MM.1S (cell line): ENCODE results near the gene ERICH4.

Experiments
- DNase-seq: peaks from one replicate; pipeline ENCODE4 v3.0.0-alpha.2; 2015
- H2AFZ ChIP-seq: fragments of 300-600 bp; sonication (generic); 2 replicates; pipeline ENCODE4 v1.6.0; 2016; ENCODE audit warnings: antibody characterized with exemption, low read length
- H3F3A ChIP-seq: fragments of 300-600 bp; sonication (generic); 2 replicates; pipeline ENCODE4 v1.6.1; 2016; ENCODE audit warnings: mild to moderate bottlenecking, antibody characterized with exemption, low read length, moderate library complexity, mixed read lengths; ENCODE audit not compliant: insufficient read depth
- H3K27ac ChIP-seq: fragments of 300-600 bp; sonication (generic); 2 replicates; pipeline ENCODE4 v1.5.1; 2016; ENCODE audit warnings: mild to moderate bottlenecking, low read length
- H3K27me3 ChIP-seq: fragments of 300-600 bp; sonication (generic); replicated peaks from 2 replicates; pipeline ENCODE4 v1.6.0; 2016; ENCODE audit warnings: low read length; ENCODE audit not compliant: insufficient read depth
- H3K36me3 ChIP-seq: fragments of 300-600 bp; sonication (generic); replicated peaks from 2 replicates; pipeline ENCODE4 v1.6.1; 2016; ENCODE audit warnings: mild to moderate bottlenecking, low read length, mixed read lengths; ENCODE audit not compliant: insufficient read depth
- H3K4me1 ChIP-seq: fragments of 300-600 bp; sonication (generic); 2 replicates; pipeline ENCODE4 v1.6.1; 2016; ENCODE audit warnings: low read length, mixed read lengths
- H3K4me2 ChIP-seq: fragments of 300-600 bp; sonication (generic); 2 replicates; pipeline ENCODE4 v1.6.0; 2016; ENCODE audit warnings: low read depth, low read length
- H3K4me3 ChIP-seq: fragments of 300-600 bp; sonication (generic); 2 replicates; pipeline ENCODE4 v1.5.1; 2016; ENCODE audit warnings: low read length, mixed read lengths
- H3K79me2 ChIP-seq: fragments of 300-600 bp; sonication (generic); 2 replicates; pipeline ENCODE4 v1.6.1; 2016; ENCODE audit warnings: mixed run types, low read length, mixed read lengths
- H3K9ac ChIP-seq: fragments of 300-600 bp; sonication (generic); 2 replicates; pipeline ENCODE4 v1.6.1; 2016; ENCODE audit warnings: low read length, mixed read lengths
- H3K9me2 ChIP-seq: fragments of 300-600 bp; sonication (generic); replicated peaks from 2 replicates; pipeline ENCODE4 v1.6.1; 2016; ENCODE audit warnings: mild to moderate bottlenecking, low read length, mixed read lengths; ENCODE audit not compliant: insufficient read depth
- H3K9me3 ChIP-seq: fragments of 300-600 bp; sonication (generic); replicated peaks from 2 replicates; pipeline ENCODE4 v1.6.1; 2016; ENCODE audit warnings: mild to moderate bottlenecking, low read length, mixed read lengths; ENCODE audit not compliant: insufficient read depth
- H4K20me1 ChIP-seq: fragments of 300-600 bp; sonication (generic); 2 replicates; pipeline ENCODE4 v1.6.1; 2016; ENCODE audit warnings: mild to moderate bottlenecking, low read length, moderate library complexity, mixed read lengths; ENCODE audit not compliant: insufficient read depth
- EZH2 ChIP-seq: fragments of 300-600 bp; sonication (generic); optimal IDR thresholded peaks from 2 replicates; pipeline ENCODE3; 2017; ENCODE audit warnings: low read depth, mild to moderate bottlenecking, antibody characterized with exemption, low read length, mixed read lengths
- EZH2phosphoT487 ChIP-seq: fragments of 300-600 bp; sonication (generic); IDR thresholded peaks from 2 replicates; pipeline ENCODE4 v1.6.1; 2018; ENCODE audit warnings: antibody characterized with exemption, low read length
- TF ChIP-seq, protein P1 (sequence below): fragments of 300-600 bp; sonication (generic); IDR thresholded peaks from 2 replicates; pipeline ENCODE4 v1.5.1; 2016; ENCODE audit warnings: antibody characterized with exemption, low read length, mixed read lengths

ERICH4 gene

DNA sequence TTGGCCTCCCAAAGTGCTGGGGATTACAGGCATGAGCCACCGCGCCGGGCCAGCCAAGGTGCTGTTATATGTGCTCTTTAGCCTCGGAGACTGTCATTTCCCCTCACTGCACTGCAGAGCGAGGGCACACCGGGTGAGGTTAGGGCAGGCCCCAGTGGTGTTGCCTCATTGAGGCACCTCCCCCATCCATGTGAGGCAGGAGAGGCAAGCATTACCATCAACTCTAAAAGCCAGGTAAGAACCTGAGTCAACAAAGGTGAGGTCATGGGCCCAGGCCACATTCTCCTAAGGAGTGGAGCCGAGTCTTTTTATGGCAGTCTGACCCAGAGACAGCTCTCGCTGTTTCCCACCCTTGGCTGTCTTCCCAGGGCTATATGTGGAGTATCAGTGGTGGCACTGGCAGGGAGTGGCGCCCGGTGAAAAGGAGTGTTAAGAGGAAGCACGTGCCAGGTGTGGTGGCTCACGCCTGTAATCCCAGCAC lies 26.7 kb upstream of the ERICH4 start:
- Histone ChIP-seq H3K4me2 (no peak overlapping the region), H3K79me2 (no peaks in the 10 kb centered on the region), H3K36me3 (no peaks in the 10 kb centered on the region), H3K4me1 (no peaks in the 10 kb centered on the region), H3K9me3 (no peaks in the 10 kb centered on the region), H3K4me3 (no peak overlapping the region), H3K9me2 (no peaks in the 10 kb centered on the region), H3K9ac (no peak overlapping the region), H4K20me1 (no peaks in the 10 kb centered on the region), H3K27ac (no peak overlapping the region), H2AFZ (no peak overlapping the region), H3K27me3 (no peaks in the 10 kb centered on the region), H3F3A (no peaks in the 10 kb centered on the region)
- TF ChIP-seq EZH2 (no peak), EZH2phosphoT487 (no peak)
- TF ChIP-seq, protein P1, sequence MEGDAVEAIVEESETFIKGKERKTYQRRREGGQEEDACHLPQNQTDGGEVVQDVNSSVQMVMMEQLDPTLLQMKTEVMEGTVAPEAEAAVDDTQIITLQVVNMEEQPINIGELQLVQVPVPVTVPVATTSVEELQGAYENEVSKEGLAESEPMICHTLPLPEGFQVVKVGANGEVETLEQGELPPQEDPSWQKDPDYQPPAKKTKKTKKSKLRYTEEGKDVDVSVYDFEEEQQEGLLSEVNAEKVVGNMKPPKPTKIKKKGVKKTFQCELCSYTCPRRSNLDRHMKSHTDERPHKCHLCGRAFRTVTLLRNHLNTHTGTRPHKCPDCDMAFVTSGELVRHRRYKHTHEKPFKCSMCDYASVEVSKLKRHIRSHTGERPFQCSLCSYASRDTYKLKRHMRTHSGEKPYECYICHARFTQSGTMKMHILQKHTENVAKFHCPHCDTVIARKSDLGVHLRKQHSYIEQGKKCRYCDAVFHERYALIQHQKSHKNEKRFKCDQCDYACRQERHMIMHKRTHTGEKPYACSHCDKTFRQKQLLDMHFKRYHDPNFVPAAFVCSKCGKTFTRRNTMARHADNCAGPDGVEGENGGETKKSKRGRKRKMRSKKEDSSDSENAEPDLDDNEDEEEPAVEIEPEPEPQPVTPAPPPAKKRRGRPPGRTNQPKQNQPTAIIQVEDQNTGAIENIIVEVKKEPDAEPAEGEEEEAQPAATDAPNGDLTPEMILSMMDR: no peak
- DNase-seq: no peak

- no peak for DNase-seq
- TF ChIP-seq EZH2: no peak
- no peak for TF ChIP-seq EZH2phosphoT487
- TF ChIP-seq, protein P1: no peak
These were observed 22.7 kb upstream of the ERICH4 start for GRCh38 chr19:41420101-41420880.

DNA sequence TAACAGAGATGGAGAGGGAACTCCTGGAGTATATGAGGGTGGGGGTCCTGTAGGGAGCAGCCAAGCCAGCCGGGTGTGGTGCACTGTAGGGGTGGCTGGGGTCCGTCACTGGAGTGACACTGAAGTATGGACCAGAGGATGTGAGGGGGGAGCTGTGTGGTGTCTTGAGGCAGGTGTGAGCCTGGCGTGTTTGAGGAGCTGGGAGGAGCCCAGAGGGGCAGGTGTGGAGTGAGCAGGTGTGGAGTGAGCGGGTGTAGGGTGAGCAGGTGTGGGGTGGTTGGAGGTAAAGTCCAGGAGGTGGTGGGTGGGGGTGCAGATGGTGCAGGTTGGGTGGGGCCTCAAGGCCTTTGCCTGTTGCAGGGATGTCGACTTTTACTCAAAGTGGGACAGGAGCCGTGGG lies 21.6 kb upstream of the ERICH4 start:
- Histone ChIP-seq H3K79me2 (no peaks in the 10 kb centered on the region), H3K9me3 (no peaks in the 10 kb centered on the region), H2AFZ (no peak overlapping the region), H3F3A (no peaks in the 10 kb centered on the region), H3K27ac (no peak overlapping the region), H3K4me2 (no peak overlapping the region), H3K9ac (no peak overlapping the region), H3K36me3 (no peaks in the 10 kb centered on the region), H4K20me1 (no peaks in the 10 kb centered on the region), H3K9me2 (no peaks in the 10 kb centered on the region), H3K27me3 (no peaks in the 10 kb centered on the region), H3K4me3 (no peak overlapping the region), H3K4me1 (no peaks in the 10 kb centered on the region)
- DNase-seq: no peak
- TF ChIP-seq EZH2 (no peak), EZH2phosphoT487 (no peak)
- TF ChIP-seq, protein P1: no peak

More at GRCh38 chr19:41420101-41420880, 22.7 kb upstream of the ERICH4 start:
- no peak overlapping the region for H3K4me3 ChIP-seq
- no peaks in the 10 kb centered on the region for H3K79me2 ChIP-seq
- H3K4me2 ChIP-seq: no peak overlapping the region
- H3K9me3 ChIP-seq: no peaks in the 10 kb centered on the region
- no peaks in the 10 kb centered on the region for H3K4me1 ChIP-seq
- H3K27me3 ChIP-seq: no peaks in the 10 kb centered on the region
- H3K9me2 ChIP-seq: no peaks in the 10 kb centered on the region
- H3F3A ChIP-seq: no peaks in the 10 kb centered on the region
- no peak overlapping the region for H2AFZ ChIP-seq
- no peak overlapping the region for H3K27ac ChIP-seq
- no peaks in the 10 kb centered on the region for H3K36me3 ChIP-seq
- H4K20me1 ChIP-seq: no peaks in the 10 kb centered on the region
- H3K9ac ChIP-seq: no peak overlapping the region
